HL-60 (cell line): ENCODE results near the gene ADAMTS2.

Experiments used
- DNase-seq, 2 experiments: peaks; one replicate each; pipeline ENCODE4 v3.0.0-alpha.2; 2010 to 2020; ENCODE audit warnings: low read depth in 1 of 2, low spot score in 1 of 2
- H3K27ac ChIP-seq: fragments of 250-450 bp; sonication (Bioruptor Pico); replicated peaks from 2 replicates; pipeline ENCODE4 v1.5.1; 2020; ENCODE audit warnings: mild to moderate bottlenecking, moderate library complexity
- H3K27me3 ChIP-seq: fragments of 250-450 bp; sonication (Bioruptor Pico); 2 replicates; pipeline ENCODE4 v1.5.1; 2021; ENCODE audit warnings: mild to moderate bottlenecking, moderate library complexity; ENCODE audit not compliant: insufficient read depth, poor library complexity, severe bottlenecking
- H3K4me3 ChIP-seq: replicated peaks from 2 replicates; pipeline ENCODE4 v1.5.1; 2011; ENCODE audit warnings: mild to moderate bottlenecking, control low read depth, low read length; ENCODE audit not compliant: insufficient read depth
- CTCF ChIP-seq: IDR thresholded peaks from one replicate; pipeline ENCODE4 v1.5.1; 2011; ENCODE audit warnings: low read length, control low read depth, inconsistent platforms; ENCODE audit not compliant: insufficient read depth
- GABPA ChIP-seq: IDR thresholded peaks from 2 replicates; pipeline ENCODE4 v1.6.1; 2012; ENCODE audit warnings: low read depth
- POLR2AphosphoS5 ChIP-seq: IDR thresholded peaks from 2 replicates; pipeline ENCODE4 v1.6.1; 2012; ENCODE audit warnings: low read depth
- REST ChIP-seq: IDR thresholded peaks from 2 replicates; pipeline ENCODE4 v1.6.1; 2012; ENCODE audit warnings: low read depth; ENCODE audit not compliant: insufficient replicate concordance
- SPI1 ChIP-seq: IDR thresholded peaks from 2 replicates; pipeline ENCODE4 v1.6.1; 2012; ENCODE audit warnings: low read depth, mild to moderate bottlenecking, borderline replicate concordance

The ADAMTS2 gene

GRCh38 chr5:179148703-179149170 is 196.5 kb downstream of the ADAMTS2 start:
- Histone ChIP-seq H3K27me3 (no peaks in the 10 kb centered on the region), H3K4me3 (no peak overlapping the region), H3K27ac (no peak overlapping the region)
- DNase-seq = no peak
- TF ChIP-seq REST (no peak), SPI1 (no peak), CTCF (no peak), GABPA (no peak), POLR2AphosphoS5 (no peak)

GRCh38 chr5:179147991-179148702 is 197.1 kb downstream of the ADAMTS2 start:
- no peak overlapping the region for H3K27ac ChIP-seq
- no peak for DNase-seq

GRCh38 chr5:179146277-179146676 is 199.0 kb downstream of the ADAMTS2 start:
- H3K27me3 ChIP-seq = no peaks in the 10 kb centered on the region
- TF ChIP-seq POLR2AphosphoS5 = no peak
- TF ChIP-seq REST = no peak
- TF ChIP-seq GABPA = no peak
- TF ChIP-seq CTCF = no peak
- TF ChIP-seq SPI1 = no peak
- DNase-seq = no peak
- H3K27ac ChIP-seq = no peak overlapping the region
- no peak overlapping the region for H3K4me3 ChIP-seq

More at GRCh38 chr5:179147991-179148702, 197.1 kb downstream of the ADAMTS2 start:
- Histone ChIP-seq H3K27me3 (no peaks in the 10 kb centered on the region), H3K4me3 (no peak overlapping the region)
- TF ChIP-seq CTCF = no peak

- H3K27ac ChIP-seq = no peak overlapping the region
- no peak for DNase-seq
- TF ChIP-seq CTCF = no peak
- no peak for TF ChIP-seq SPI1
- TF ChIP-seq GABPA = no peak
- no peak for TF ChIP-seq REST
- no peak for TF ChIP-seq POLR2AphosphoS5
These were observed 201.8 kb downstream of the ADAMTS2 start for GRCh38 chr5:179143446-179143845.

More at GRCh38 chr5:179143446-179143845, 201.8 kb downstream of the ADAMTS2 start:
- H3K4me3 ChIP-seq = no peak overlapping the region
- no peaks in the 10 kb centered on the region for H3K27me3 ChIP-seq
